GM18505 (cell line): ENCODE results near the gene GBA2.

ENCODE experiments used
- ATAC-seq: cut with Tn5 transposase; IDR thresholded peaks from one replicate; pipeline ENCODE4 v1.9.1; 2021; ENCODE audit not compliant: unreplicated experiment
- POLR2A ChIP-seq: IDR thresholded peaks from 4 replicates; pipeline ENCODE4 v1.6.1; 2011; ENCODE audit warnings: borderline replicate concordance; ENCODE audit not compliant: insufficient read depth, insufficient read length; ENCODE audit errors: extremely low read depth

The GBA2 gene

GRCh38 chr9:35748858-35749514, at the start of gene GBA2, which contains the start of gene RGP1:
GBA2 (minus strand) TSS chr9:35749228; CDS start chr9:35748704, 524 bp downstream.
RGP1 (plus strand) TSS chr9:35749287; CDS start chr9:35749756, 469 bp downstream.
- TF ChIP-seq POLR2A = peak; percentile 84
- peak; percentile 76 for ATAC-seq

GRCh38 chr9:35797311-35798109, 48.5 kb upstream of the GBA2 start:
- no peak for TF ChIP-seq POLR2A
- no peak for ATAC-seq

GRCh38 chr9:35795695-35796094, 46.7 kb upstream of the GBA2 start:
- TF ChIP-seq POLR2A = no peak
- no peak for ATAC-seq

GRCh38 chr9:35793461-35793860, 44.4 kb upstream of the GBA2 start:
- no peak for TF ChIP-seq POLR2A
- ATAC-seq = no peak

- TF ChIP-seq POLR2A = no peak
Measured at GRCh38 chr9:35792826-35793225, 43.8 kb upstream of the GBA2 start.

GRCh38 chr9:35792024-35792813, 43.2 kb upstream of the GBA2 start:
- TF ChIP-seq POLR2A = no peak
- no peak for ATAC-seq

More at GRCh38 chr9:35792826-35793225, 43.8 kb upstream of the GBA2 start:
- no peak for ATAC-seq

GRCh38 chr9:35791297-35791921, 42.4 kb upstream of the GBA2 start, which contains the start of gene NPR2:
NPR2 (plus strand) TSS chr9:35791591; CDS start chr9:35792409, 818 bp downstream.
- ATAC-seq = no peak
- TF ChIP-seq POLR2A = no peak

GRCh38 chr9:35790385-35791296, 41.6 kb upstream of the GBA2 start:
- no peak for ATAC-seq
- no peak for TF ChIP-seq POLR2A

- TF ChIP-seq POLR2A = no peak
- ATAC-seq = no peak
Measured at GRCh38 chr9:35790025-35790384, 41.0 kb upstream of the GBA2 start.

GRCh38 chr9:35789541-35789940, 40.5 kb upstream of the GBA2 start:
- ATAC-seq = no peak
- no peak for TF ChIP-seq POLR2A

GRCh38 chr9:35783418-35783817, 34.4 kb upstream of the GBA2 start:
- ATAC-seq = no peak
- no peak for TF ChIP-seq POLR2A

GRCh38 chr9:35781066-35781465, 32.0 kb upstream of the GBA2 start:
- ATAC-seq = no peak
- TF ChIP-seq POLR2A = no peak
